Activated gamma-delta T cell treated with anti-CD3 and anti-CD28 coated beads, Interleukin-2, amount 50 U/mL, for 16 hours (primary cell): ENCODE results near the gene PLCB2.

Experiments used
- DNase-seq: peaks from one replicate; pipeline ENCODE4 v3.0.0-alpha.2; 2020; ENCODE audit warnings: low read depth

PLCB2 gene

GRCh38 chr15:40307421-40308211 is at the start of gene PLCB2:
TSS of gene PLCB2 (minus strand) at chr15:40307935. CDS start at chr15:40307672, 263 bp downstream.
- DNase-seq, result peak; percentile 45

- no peak for DNase-seq
These were observed 49.5 kb upstream of the PLCB2 start for GRCh38 chr15:40357246-40357645.

- DNase-seq, result no peak
These were observed 48.3 kb upstream of the PLCB2 start for GRCh38 chr15:40355976-40356585.

- no peak for DNase-seq
These were observed 46.9 kb upstream of the PLCB2 start for GRCh38 chr15:40354408-40355171.

- DNase-seq, result no peak
These were observed 46.0 kb upstream of the PLCB2 start for GRCh38 chr15:40353697-40354096.

GRCh38 chr15:40352281-40352901 is 44.7 kb upstream of the PLCB2 start:
- no peak for DNase-seq

- no peak for DNase-seq
These were observed 41.4 kb upstream of the PLCB2 start for GRCh38 chr15:40349163-40349562.

- DNase-seq, result no peak
These were observed 40.7 kb upstream of the PLCB2 start for GRCh38 chr15:40348474-40348870.

GRCh38 chr15:40347559-40348473 is 40.1 kb upstream of the PLCB2 start:
- no peak for DNase-seq

GRCh38 chr15:40346579-40347558 is 39.1 kb upstream of the PLCB2 start:
- no peak for DNase-seq

- DNase-seq, result no peak
These were observed 38.3 kb upstream of the PLCB2 start for GRCh38 chr15:40345867-40346578.

- no peak for DNase-seq
These were observed 37.6 kb upstream of the PLCB2 start for GRCh38 chr15:40345225-40345866.

GRCh38 chr15:40344631-40345120 is 36.9 kb upstream of the PLCB2 start:
- DNase-seq, result peak; percentile 40

GRCh38 chr15:40344217-40344616 is 36.5 kb upstream of the PLCB2 start:
- DNase-seq, result no peak

GRCh38 chr15:40343512-40343911 is 35.8 kb upstream of the PLCB2 start:
- no peak for DNase-seq

GRCh38 chr15:40342416-40343320 is 34.9 kb upstream of the PLCB2 start:
- DNase-seq, result no peak

GRCh38 chr15:40340740-40341400 is 33.1 kb upstream of the PLCB2 start, which contains the start of gene CCDC9B:
TSS of gene CCDC9B (minus strand) at chr15:40340939. CDS start at chr15:40340819, 120 bp downstream.
- no peak for DNase-seq
